SKM-1 (cell line): ENCODE data around the gene MRPS24.
"Not testable (repeated sequence)": the region's sequence is repeated elsewhere in the genome, so short reads cannot be mapped to it uniquely, and the experiment has no call there.

ENCODE experiments used
- DNase-seq: peaks from one replicate; lab custom pipeline; 2025; ENCODE audit not compliant: unreplicated experiment; lab: John Stamatoyannopoulos, UW

MRPS24 gene

GRCh38 chr7:43843296-43843695 lies 26.0 kb downstream of the MRPS24 start:
- DNase-seq: no peak

- DNase-seq: no peak
These were observed 31.1 kb downstream of the MRPS24 start for GRCh38 chr7:43838201-43838658.

DNA sequence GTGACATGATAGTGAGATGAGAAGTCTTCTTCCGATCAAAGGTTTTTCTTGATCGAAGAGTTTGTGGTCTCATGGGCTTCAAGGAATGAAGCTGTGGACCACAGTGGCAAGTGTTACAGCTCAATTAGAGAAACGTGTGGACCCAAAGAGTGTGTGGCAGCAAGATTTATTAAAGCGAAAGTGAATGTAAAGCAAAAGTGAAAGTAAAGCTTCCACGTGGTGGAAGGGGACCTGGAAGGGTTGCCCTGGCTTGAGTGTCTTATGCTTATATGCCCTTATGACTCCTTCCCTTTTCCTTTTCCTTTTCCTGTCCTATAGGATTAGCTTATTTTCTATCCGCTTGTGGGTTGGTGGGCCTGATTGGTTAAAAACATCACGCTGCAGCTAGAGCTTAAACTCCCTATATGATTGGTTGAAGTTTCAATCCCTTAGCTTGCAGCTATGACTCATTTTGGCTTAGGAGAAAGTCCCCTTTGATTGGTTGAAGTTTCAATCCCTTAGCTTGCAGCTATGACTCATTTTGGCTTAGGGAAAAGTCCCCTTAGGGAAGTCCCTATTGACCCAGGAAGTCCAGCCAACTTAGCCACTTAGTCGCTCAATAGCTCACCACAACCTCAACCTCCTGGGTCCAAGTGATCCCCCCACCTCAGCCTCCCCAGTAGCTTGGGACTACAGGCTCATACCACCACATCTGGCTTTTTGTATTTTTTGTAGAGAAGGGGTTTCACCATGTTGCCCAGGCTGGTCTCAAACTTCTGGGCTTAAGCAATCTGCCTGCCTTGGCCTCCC lies 34.7 kb downstream of the MRPS24 start:
- no peak for DNase-seq

GRCh38 chr7:43830917-43831316 lies 38.4 kb downstream of the MRPS24 start:
- DNase-seq: not testable (repeated sequence)

GRCh38 chr7:43825391-43825808 lies 43.9 kb downstream of the MRPS24 start:
- no peak for DNase-seq

GRCh38 chr7:43824963-43825362 lies 44.4 kb downstream of the MRPS24 start:
- no peak for DNase-seq

GRCh38 chr7:43824513-43824912 lies 44.8 kb downstream of the MRPS24 start:
- not testable (repeated sequence) for DNase-seq

DNA sequence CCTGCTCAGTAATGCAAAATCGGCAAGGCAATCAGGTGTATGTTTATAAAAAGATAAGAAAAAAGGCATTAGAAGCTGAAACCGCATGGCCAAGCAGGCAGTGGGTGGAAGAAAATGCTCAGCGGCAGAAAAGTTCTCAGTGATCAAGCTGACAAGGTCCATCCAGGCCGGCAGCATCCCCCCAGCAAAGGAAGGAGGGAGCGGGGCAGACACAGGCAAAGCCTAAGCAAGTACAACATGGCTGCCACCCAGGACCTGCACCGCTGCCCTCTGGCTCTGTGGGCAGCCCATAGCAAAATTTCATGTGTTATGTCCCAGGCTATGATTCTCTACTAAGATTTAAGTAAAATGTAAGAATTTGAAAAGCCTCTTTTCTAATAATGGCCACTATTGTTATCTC lies 45.4 kb downstream of the MRPS24 start:
- DNase-seq: no peak

DNA sequence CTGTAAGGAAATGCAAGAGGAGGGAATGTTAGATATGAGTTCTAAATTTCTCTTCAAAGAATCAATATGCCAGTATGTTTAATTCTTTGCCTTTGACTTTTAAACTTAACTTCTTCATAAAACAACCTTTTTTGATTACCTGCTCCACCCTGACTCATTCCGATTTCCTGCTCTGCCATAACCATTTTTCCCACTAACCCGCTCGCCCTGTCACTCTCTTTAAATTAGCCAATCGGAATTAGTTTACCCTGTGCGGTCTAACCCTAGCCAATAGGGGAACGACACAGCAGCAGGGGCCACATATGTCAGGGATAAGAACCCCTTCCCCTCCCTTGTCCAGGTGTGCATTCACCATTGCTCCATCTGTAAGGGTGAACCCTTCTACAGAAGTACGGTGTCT lies 45.9 kb downstream of the MRPS24 start:
- DNase-seq: not testable (repeated sequence)
